Ramos (cell line): ENCODE measurements around the gene HESX1.

Experiments used
- in situ Hi-C: fragments of 300-500 bp; cut with MboI; formaldehyde crosslinking; loops from one replicate; pipeline ENCODE4 v1.14.3; 2022; ENCODE audit warnings: low sequenced_read_pairs; ENCODE audit not compliant: unreplicated experiment

The HESX1 gene

GRCh38 chr3:57199895-57200297 lies at the start of gene HESX1:
TSS of gene HESX1 (minus strand) at chr3:57199978. CDS start at chr3:57199918, 60 bp downstream.
- in situ Hi-C loops, result no loop called here

DNA sequence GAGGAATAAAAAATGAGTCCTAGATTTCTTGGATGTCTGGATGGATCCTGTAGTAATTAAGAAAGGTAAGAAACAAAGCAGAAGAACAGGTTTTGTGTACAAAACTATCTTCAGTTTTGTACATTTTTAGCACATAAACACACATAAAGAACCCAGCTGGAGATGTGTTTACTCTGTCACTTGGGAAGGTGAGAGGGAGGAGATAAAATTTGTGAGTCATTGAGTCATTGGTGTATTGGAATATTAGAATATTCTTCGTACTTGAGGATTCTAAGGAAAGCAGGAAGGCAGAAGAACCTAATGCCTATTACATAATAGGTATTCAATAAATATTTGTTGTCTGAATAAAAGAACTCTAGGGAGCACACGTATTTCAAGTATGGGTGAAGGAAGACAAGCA lies 45.2 kb upstream of the HESX1 start:
- in situ Hi-C loops, result no loop called here

DNA sequence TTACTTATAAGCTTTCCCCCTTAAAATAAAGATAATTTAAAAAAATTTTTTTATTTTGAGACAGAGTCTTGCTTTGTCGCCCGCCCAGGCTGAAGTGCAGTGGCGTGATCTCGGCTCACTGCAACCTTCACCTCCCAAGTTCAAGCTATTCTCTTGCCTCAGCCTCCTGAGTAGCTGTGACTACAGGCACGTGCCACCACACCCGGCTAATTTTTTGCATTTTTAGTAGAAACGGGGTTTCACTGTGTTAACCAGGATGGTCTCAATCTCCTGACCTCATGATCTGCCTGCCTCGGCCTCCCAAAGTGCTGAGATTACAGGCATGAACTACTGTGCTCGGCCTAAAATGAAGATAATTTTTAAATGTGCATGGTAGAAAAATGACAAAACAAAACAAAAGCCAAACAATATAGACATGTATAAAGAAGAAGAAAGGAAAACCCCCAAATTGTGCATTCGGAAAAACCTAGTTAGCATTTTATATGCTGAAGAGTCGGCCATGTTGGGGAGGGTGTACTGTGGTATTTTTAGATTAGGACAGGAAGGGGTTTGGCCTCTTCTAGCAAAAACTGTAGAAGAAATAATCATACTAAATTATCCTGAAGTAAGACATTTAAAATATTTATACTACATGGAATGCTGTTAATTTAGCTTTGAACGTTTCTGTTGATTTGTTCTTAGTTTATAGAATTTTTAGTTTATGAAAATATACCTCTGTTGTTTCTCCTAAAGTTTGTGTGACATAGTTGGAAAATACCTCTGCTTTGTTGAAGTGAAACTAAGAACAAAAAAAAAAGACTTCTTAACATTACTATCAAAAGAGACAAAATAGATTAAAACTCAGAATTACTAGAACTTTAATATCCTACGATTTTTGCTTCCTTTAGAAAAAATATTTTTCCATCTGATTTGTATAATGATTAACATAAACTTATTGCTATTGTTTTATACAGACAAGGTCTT lies 35.1 kb upstream of the HESX1 start:
- in situ Hi-C loops, result no loop called here

- in situ Hi-C loops, result no loop called here
These were observed 34.0 kb upstream of the HESX1 start for GRCh38 chr3:57233799-57234198.

DNA sequence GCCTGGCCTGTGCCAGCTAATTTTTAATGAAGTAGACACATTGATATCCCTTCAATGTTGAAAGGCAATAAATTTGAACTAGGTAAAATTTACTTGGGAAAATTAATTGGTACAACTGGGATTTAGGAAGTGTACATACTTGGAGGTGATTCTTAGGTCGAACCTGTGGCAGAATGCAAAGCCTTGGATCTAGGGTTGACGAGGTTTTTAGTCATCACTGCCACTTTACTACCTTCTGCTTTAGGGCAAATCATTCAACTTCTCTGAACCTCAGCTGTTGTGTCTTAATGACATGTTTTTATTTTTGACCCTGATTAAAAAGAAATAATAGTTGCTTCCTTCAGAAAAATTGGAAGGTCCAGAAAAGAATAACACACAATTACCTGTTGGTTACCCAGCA lies 30.2 kb upstream of the HESX1 start:
- in situ Hi-C loops, result no loop called here

DNA sequence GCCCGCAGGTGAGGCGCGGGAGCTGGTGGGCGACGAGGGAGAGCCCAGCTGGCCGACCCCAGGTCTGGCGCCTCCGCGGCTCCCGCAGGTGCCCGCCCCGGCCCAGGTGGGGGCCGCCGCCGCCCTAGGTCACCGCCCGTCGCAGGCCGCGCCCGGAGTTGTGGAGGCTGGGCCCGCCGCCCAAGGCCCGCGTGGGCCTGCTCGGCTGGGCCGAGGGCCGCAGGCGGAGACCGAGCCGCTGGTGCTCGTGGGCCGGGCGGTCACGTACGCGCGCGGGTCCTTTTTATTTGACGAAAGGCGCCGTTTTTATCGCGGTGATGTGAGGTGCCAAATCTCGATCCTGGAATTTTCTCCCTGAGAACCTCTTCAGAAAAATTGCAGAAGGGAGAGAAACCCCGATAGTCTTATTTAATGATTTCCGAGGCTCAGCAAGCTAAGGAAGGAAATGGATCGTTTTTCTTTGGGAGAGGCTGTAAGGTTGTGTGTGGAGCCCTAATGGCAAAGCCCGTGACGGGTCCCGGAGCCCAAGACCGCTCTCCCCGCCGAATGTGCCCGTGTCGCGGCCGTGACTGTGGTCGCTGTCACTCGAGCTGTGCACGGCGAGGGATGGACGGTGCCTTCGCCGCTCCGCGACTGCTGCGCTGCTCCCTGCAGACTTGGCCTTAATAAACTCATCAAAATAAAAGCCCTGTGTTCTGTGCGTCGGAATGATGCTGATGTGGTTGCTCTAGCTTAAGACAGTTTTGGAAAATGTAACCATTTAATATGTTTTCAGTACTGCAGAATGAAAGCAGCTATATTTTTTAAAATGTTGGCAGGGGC lies 28.4 kb upstream of the HESX1 start:
- in situ Hi-C loops, result no loop called here

DNA sequence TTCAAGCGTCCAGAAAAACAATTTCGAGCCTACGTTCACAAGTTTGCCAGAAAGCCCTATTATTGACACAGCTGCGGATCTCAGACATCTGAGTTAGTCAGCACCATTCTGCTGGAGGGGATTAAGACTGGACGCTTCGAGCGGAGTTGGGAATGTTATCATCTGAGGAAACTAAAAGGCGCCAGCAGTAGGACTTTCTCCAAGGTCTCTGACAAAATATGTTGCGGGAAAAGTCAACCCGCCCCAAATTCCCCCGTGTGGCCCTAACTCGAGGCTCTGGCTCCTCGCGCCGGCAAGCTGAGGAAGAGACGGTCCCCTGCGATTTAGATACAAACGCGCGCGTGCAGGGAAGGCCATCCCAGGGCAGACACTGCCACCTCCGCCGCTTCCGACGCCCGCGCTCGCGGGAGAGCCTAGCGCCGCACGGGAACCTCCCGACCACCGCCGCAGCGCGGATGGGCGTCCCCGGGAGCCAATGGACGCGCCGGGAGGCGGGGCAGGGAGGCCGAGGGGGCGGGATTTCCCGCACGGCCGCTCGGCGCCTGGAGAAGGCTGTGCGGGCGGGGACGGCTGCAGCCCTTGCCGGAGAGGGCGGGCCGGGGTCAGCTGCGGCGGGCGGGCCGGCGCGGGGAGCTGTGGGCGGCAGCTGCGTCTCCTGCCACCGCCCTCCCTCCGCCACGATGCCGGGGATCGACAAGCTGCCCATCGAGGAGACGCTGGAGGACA lies 27.6 kb upstream of the HESX1 start, which contains the start of gene APPL1:
Gene APPL1 (plus strand): TSS at position 526 of the 726 bp plus-strand sequence. CDS start 155 bp downstream, at position 681.
- in situ Hi-C loops, result no loop called here

DNA sequence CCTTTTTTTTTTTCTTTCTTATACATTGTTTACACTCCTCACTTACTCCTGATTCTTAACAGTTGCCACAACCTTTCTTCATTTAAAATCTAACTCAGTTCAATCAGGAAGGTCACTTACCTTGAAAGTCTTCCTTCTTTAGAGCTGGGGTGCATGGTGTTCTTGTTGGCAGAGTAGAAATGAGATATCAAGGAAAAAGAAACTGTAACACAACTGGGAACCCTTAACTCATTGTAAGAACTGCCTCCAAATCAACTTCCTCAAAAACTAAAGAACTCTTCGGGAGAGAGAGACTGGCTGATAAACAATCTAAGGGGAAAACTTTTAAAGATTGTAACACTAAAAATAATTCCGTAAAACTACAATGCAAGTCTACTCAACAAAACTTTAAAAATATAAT lies 26.4 kb upstream of the HESX1 start:
- in situ Hi-C loops, result no loop called here

- in situ Hi-C loops, result no loop called here
These were observed 25.1 kb upstream of the HESX1 start for GRCh38 chr3:57224856-57225255.

- in situ Hi-C loops, result no loop called here
These were observed 22.1 kb upstream of the HESX1 start for GRCh38 chr3:57221883-57222282.

DNA sequence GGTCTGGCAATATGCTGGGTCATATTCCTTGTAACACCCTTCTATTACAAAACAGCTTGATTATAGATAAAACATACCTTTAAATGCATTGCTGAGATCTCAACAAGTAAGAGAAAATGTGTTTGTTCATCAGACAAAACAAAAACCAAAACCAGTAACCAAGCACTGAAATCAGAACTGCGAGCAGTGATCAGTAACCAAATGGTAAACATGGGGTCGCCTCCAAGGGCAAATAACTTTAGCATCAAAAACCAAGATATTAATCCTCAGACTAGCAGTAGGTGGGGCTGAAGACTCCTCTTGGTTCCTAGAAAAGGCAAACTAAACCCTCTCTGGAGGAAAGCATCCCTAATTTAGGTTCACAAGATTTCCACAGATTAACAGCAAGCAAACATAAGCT lies 6.6 kb upstream of the HESX1 start:
- in situ Hi-C loops, result no loop called here

DNA sequence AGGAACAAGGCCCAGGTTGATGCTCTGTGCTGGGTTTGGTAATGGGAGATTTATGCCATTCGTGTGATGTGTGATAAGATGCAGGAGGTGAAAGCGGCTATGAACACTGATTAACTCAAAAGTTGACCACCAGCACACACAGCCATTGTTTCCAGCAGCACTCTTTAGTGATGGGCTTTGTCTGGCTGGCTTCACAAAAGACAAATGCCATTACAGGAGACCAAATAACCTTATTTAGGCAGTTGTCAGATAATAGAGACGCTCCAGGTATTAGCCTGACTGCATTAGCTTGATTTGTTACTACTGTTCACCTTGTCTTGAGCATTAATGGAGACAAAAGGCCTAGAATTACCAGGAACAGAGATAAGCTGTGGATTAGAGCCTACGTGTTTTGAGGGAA lies 5.1 kb downstream of the HESX1 start:
- in situ Hi-C loops, result no loop called here

DNA sequence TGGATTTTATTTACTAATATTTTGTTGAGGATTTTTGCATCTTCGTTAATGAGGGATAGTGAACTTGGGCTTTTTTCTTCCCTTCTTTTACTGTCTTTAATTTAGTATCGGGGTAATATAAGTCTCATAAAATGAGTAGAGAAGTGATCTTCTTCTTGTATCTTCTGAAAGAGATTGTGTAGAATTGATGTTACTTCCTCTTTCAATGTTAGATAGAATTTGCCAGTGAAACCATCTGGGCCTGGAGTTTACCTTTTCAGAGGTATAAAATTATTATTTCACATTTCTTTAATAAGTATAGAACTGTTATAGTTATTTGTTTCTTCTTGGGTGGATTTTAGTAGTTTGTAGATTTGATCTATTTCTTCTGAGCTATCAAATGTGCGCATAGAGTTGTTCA lies 7.8 kb downstream of the HESX1 start:
- in situ Hi-C loops, result no loop called here

- in situ Hi-C loops, result no loop called here
These were observed 15.3 kb downstream of the HESX1 start for GRCh38 chr3:57184526-57184925.

GRCh38 chr3:57179580-57180410 lies 20.0 kb downstream of the HESX1 start:
- in situ Hi-C loops, result no loop called here

- in situ Hi-C loops, result no loop called here
These were observed 23.7 kb downstream of the HESX1 start for GRCh38 chr3:57176045-57176444.

- in situ Hi-C loops, result no loop called here
These were observed 26.1 kb downstream of the HESX1 start for GRCh38 chr3:57173687-57174086.

DNA sequence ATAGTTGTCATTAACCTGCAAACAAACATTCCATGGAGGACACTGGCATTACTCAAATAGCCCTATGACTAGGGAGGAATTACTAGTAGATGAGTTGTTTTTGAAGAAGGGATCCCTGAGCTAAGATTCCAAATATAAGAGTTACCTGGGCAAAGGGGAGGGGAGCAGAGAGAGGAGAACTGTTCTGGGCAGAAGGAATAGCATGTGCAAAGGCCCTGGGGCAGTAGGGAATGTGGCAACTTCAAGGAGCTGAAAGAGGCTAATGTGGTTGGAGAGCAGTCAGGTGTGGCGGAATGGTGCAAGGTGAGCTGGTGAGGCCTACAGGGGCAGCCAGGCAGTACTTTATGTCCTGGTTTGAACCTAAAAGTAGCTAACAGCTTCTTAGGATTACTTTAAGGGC lies 28.8 kb downstream of the HESX1 start:
- in situ Hi-C loops, result no loop called here

- in situ Hi-C loops, result no loop called here
These were observed 29.7 kb downstream of the HESX1 start for GRCh38 chr3:57169872-57170623.
